Occipital lobe (tissue), 2 donors: Measurements from ENCODE around the gene CALHM5. TPM values are rescaled to one million over a fixed set of nuclear protein-coding genes. Genes with fewer than 3 reads are reported as not detected.
"Not testable (repeated sequence)": the region's sequence is repeated elsewhere in the genome, so short reads cannot be mapped to it uniquely, and the experiment has no call there.

Source experiments
- DNase-seq: peaks from one replicate; lab custom pipeline; 2025; lab: John Stamatoyannopoulos, UW
- total RNA-seq: library from RNA; depleted of rRNA; stranded (reverse); fragments of >200 nt; gene quantifications from one replicate; pipeline ENCODE4 v1.2.3, GENCODE V29; 2014

The CALHM5 gene
- 0.78 TPM for total RNA-seq

GRCh38 chr6:116511424-116512110 is at the start of gene CALHM5:
TSS of gene CALHM5 (plus strand) at chr6:116511639. CDS start at chr6:116511697, 58 bp downstream.
- DNase-seq: no peak

GRCh38 chr6:116461932-116462885 is 49.2 kb upstream of the CALHM5 start:
- peak; percentile 21 for DNase-seq

GRCh38 chr6:116463301-116463700 is 48.1 kb upstream of the CALHM5 start:
- DNase-seq: no peak

GRCh38 chr6:116465246-116465645 is 46.2 kb upstream of the CALHM5 start:
- no peak for DNase-seq

- no peak for DNase-seq
Measured at GRCh38 chr6:116467096-116467495, 44.3 kb upstream of the CALHM5 start.

GRCh38 chr6:116467514-116467913 is 43.9 kb upstream of the CALHM5 start:
- no peak for DNase-seq

GRCh38 chr6:116468293-116468692 is 43.1 kb upstream of the CALHM5 start:
- DNase-seq: no peak

GRCh38 chr6:116471531-116471930 is 39.9 kb upstream of the CALHM5 start:
- DNase-seq: no peak

GRCh38 chr6:116472706-116473105 is 38.7 kb upstream of the CALHM5 start:
- DNase-seq: no peak

GRCh38 chr6:116475141-116475540 is 36.3 kb upstream of the CALHM5 start:
- no peak for DNase-seq

GRCh38 chr6:116476002-116476678 is 35.3 kb upstream of the CALHM5 start:
- DNase-seq: no peak

GRCh38 chr6:116482780-116483179 is 28.7 kb upstream of the CALHM5 start:
- no peak for DNase-seq

GRCh38 chr6:116483616-116484015 is 27.8 kb upstream of the CALHM5 start:
- no peak for DNase-seq

GRCh38 chr6:116485559-116486184 is 25.8 kb upstream of the CALHM5 start:
- DNase-seq: no peak

GRCh38 chr6:116491610-116492330 is 19.7 kb upstream of the CALHM5 start:
- DNase-seq: no peak

- no peak for DNase-seq
Measured at GRCh38 chr6:116492331-116493067, 18.9 kb upstream of the CALHM5 start.

GRCh38 chr6:116495161-116495560 is 16.3 kb upstream of the CALHM5 start:
- DNase-seq: not testable (repeated sequence)

- no peak for DNase-seq
Measured at GRCh38 chr6:116497113-116497676, 14.2 kb upstream of the CALHM5 start.

- DNase-seq: no peak
Measured at GRCh38 chr6:116500969-116501433, 10.4 kb upstream of the CALHM5 start.

- no peak for DNase-seq
Measured at GRCh38 chr6:116507324-116507723, 4.1 kb upstream of the CALHM5 start.
